A549 (cell line): ENCODE data around the gene CD79A.

ENCODE experiments used
- CTCF ChIP-seq: fragments of >200 bp; sonication (Bioruptor Twin); formaldehyde crosslinking; IDR thresholded peaks from 3 replicates; pipeline ENCODE4 v1.5.1; 2016
- PHF8 ChIP-seq: fragments of 200-600 bp; sonication (generic); IDR thresholded peaks from 2 replicates; pipeline ENCODE4 v1.6.1; 2016; ENCODE audit warnings: low read depth, mild to moderate bottlenecking, antibody characterized with exemption, moderate library complexity, borderline replicate concordance
- POLR2A ChIP-seq: IDR thresholded peaks from 2 replicates; pipeline ENCODE4 v1.6.1; 2012; ENCODE audit warnings: mild to moderate bottlenecking, low read length
- RFX5 ChIP-seq: fragments of 450-650 bp; IDR thresholded peaks from 2 replicates; pipeline ENCODE4 v1.7.1; 2014; ENCODE audit warnings: antibody characterized with exemption, mild to moderate bottlenecking, moderate library complexity
- ZSCAN20 ChIP-seq: fragments of 250-450 bp; sonication (Bioruptor Pico); IDR thresholded peaks from 2 replicates; pipeline ENCODE4 v1.8.0; 2022; ENCODE audit warnings: mild to moderate bottlenecking, moderate library complexity
- TF ChIP-seq, protein P1 (sequence below): fragments of 200-600 bp; sonication (generic); IDR thresholded peaks from 2 replicates; pipeline ENCODE4 v1.6.1; 2016; ENCODE audit warnings: antibody characterized with exemption, mild to moderate bottlenecking, moderate library complexity
- TF ChIP-seq, protein P2 (sequence below): fragments of 150-350 bp; IDR thresholded peaks from 2 replicates; pipeline ENCODE4 v1.6.1; 2014; ENCODE audit warnings: low read depth, mild to moderate bottlenecking, low read length

- TF ChIP-seq PHF8 = no peak
- TF ChIP-seq, protein P1, sequence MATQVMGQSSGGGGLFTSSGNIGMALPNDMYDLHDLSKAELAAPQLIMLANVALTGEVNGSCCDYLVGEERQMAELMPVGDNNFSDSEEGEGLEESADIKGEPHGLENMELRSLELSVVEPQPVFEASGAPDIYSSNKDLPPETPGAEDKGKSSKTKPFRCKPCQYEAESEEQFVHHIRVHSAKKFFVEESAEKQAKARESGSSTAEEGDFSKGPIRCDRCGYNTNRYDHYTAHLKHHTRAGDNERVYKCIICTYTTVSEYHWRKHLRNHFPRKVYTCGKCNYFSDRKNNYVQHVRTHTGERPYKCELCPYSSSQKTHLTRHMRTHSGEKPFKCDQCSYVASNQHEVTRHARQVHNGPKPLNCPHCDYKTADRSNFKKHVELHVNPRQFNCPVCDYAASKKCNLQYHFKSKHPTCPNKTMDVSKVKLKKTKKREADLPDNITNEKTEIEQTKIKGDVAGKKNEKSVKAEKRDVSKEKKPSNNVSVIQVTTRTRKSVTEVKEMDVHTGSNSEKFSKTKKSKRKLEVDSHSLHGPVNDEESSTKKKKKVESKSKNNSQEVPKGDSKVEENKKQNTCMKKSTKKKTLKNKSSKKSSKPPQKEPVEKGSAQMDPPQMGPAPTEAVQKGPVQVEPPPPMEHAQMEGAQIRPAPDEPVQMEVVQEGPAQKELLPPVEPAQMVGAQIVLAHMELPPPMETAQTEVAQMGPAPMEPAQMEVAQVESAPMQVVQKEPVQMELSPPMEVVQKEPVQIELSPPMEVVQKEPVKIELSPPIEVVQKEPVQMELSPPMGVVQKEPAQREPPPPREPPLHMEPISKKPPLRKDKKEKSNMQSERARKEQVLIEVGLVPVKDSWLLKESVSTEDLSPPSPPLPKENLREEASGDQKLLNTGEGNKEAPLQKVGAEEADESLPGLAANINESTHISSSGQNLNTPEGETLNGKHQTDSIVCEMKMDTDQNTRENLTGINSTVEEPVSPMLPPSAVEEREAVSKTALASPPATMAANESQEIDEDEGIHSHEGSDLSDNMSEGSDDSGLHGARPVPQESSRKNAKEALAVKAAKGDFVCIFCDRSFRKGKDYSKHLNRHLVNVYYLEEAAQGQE = no peak
- TF ChIP-seq CTCF = no peak
- no peak for TF ChIP-seq RFX5
- no peak for TF ChIP-seq ZSCAN20
- TF ChIP-seq POLR2A = no peak
- TF ChIP-seq, protein P2, sequence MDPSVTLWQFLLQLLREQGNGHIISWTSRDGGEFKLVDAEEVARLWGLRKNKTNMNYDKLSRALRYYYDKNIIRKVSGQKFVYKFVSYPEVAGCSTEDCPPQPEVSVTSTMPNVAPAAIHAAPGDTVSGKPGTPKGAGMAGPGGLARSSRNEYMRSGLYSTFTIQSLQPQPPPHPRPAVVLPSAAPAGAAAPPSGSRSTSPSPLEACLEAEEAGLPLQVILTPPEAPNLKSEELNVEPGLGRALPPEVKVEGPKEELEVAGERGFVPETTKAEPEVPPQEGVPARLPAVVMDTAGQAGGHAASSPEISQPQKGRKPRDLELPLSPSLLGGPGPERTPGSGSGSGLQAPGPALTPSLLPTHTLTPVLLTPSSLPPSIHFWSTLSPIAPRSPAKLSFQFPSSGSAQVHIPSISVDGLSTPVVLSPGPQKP = no peak
Observed at GRCh38 chr19:41908724-41909464, 31.8 kb downstream of the CD79A start.
